K562 treated with DMSO at 1 percent for 12 hours (cell line): ENCODE data around the gene SORL1. TPM values are rescaled to one million over a fixed set of nuclear protein-coding genes. Genes with fewer than 3 reads are reported as not detected.

Source experiments
- total RNA-seq: library from RNA; unstranded; fragments of 300-600 nt; gene quantifications from 2 replicates; pipeline ENCODE4 v1.2.3, GENCODE V29; 2022; ENCODE audit not compliant: insufficient read depth

Gene SORL1
- 0.32 TPM in 1 of 2 replicates, not detected in the other for total RNA-seq

GRCh38 chr11:121451986-121452608 is at the start of gene SORL1:
SORL1 (plus strand) TSS chr11:121452314; CDS start chr11:121452332, 18 bp downstream.

GRCh38 chr11:121452609-121453150 is 566 bp downstream of the SORL1 start, which contains the start of gene SORL1-AS1:
SORL1-AS1 (minus strand) TSS chr11:121452967.

Other genes with a start within 250 kb of the SORL1 start
- gene SC5D, start 159.5 kb upstream of the SORL1 start, total RNA-seq: 7.2 and 21.5 TPM in 2 replicates